Neural crest cell (in vitro differentiated cells): ENCODE results near the gene ABCA2. TPM values are rescaled to one million over a fixed set of nuclear protein-coding genes. Genes with fewer than 3 reads are reported as not detected.
"Not testable (repeated sequence)": the region's sequence is repeated elsewhere in the genome, so short reads cannot be mapped to it uniquely, and the experiment has no call there.

Experiments
- DNase-seq: peaks from one replicate; pipeline ENCODE4 v3.0.0; 2021; ENCODE audit warnings: low read depth, mixed read lengths, low spot score
- H3K27ac Mint-ChIP-seq: one replicate; pipeline ENCODE4 v1.8.0; 2021; ENCODE audit warnings: mild to moderate bottlenecking, mixed read lengths; ENCODE audit not compliant: unreplicated experiment
- H3K27me3 Mint-ChIP-seq: 2 replicates; pipeline ENCODE4 v1.8.0; 2021; ENCODE audit warnings: low read depth, mild to moderate bottlenecking, mixed read lengths
- H3K36me3 Mint-ChIP-seq: 2 replicates; pipeline ENCODE4 v1.8.0; 2021; ENCODE audit warnings: low read depth, mild to moderate bottlenecking, mixed read lengths
- H3K4me1 Mint-ChIP-seq: 2 replicates; pipeline ENCODE4 v1.8.0; 2021; ENCODE audit warnings: mixed read lengths
- H3K4me3 Mint-ChIP-seq: one replicate; pipeline ENCODE4 v1.8.0; 2021; ENCODE audit warnings: mild to moderate bottlenecking, mixed read lengths
- H3K9me3 Mint-ChIP-seq: 2 replicates; pipeline ENCODE4 v1.8.0; 2021; ENCODE audit warnings: mixed read lengths
- CTCF ChIP-seq: fragments of 200-600 bp; sonication (generic); conservative IDR thresholded peaks from 2 replicates; pipeline ENCODE4 v1.5.0; 2021; ENCODE audit warnings: antibody characterized with exemption, mild to moderate bottlenecking
- total RNA-seq: library from RNA; stranded (reverse); gene quantifications from 2 replicates; pipeline ENCODE4 v1.2.1, GENCODE V29; 2021

Gene ABCA2
- total RNA-seq, 1 donor from 2014 or later: 37.1 TPM

GRCh38 chr9:137035507-137035834 lies 7.4 kb upstream of the ABCA2 start:
- no peaks in the 10 kb centered on the region for H3K27me3 Mint-ChIP-seq

GRCh38 chr9:137034709-137035506 lies 6.9 kb upstream of the ABCA2 start:
- Mint-ChIP-seq H3K36me3 (no peaks in the 10 kb centered on the region), H3K4me1 (no peaks in the 10 kb centered on the region), H3K27ac (no peak overlapping the region), H3K27me3 (no peaks in the 10 kb centered on the region), H3K9me3 (no peaks in the 10 kb centered on the region), H3K4me3 (no peak overlapping the region)
- peak; percentile 84 for TF ChIP-seq CTCF
- DNase-seq: peak; percentile 84

More at GRCh38 chr9:137035507-137035834, 7.4 kb upstream of the ABCA2 start:
- DNase-seq: no peak
- peak; percentile 21 for TF ChIP-seq CTCF
- no peaks in the 10 kb centered on the region for H3K4me1 Mint-ChIP-seq
- H3K4me3 Mint-ChIP-seq: no peak overlapping the region
- H3K27ac Mint-ChIP-seq: no peak overlapping the region
- no peaks in the 10 kb centered on the region for H3K36me3 Mint-ChIP-seq
- no peaks in the 10 kb centered on the region for H3K9me3 Mint-ChIP-seq

- no peak for DNase-seq
- H3K27ac Mint-ChIP-seq: no peak overlapping the region
Observed at GRCh38 chr9:137034039-137034708, 6.1 kb upstream of the ABCA2 start.

GRCh38 chr9:137033481-137033880 lies 5.4 kb upstream of the ABCA2 start:
- H3K4me3 Mint-ChIP-seq, H3K4me1 Mint-ChIP-seq, DNase-seq, H3K36me3 Mint-ChIP-seq, H3K27me3 Mint-ChIP-seq, H3K9me3 Mint-ChIP-seq, H3K27ac Mint-ChIP-seq: not testable (repeated sequence)

More at GRCh38 chr9:137034039-137034708, 6.1 kb upstream of the ABCA2 start:
- Mint-ChIP-seq H3K4me1 (peaks cover 4% of the 10 kb centered on the region), H3K36me3 (no peaks in the 10 kb centered on the region), H3K9me3 (no peaks in the 10 kb centered on the region), H3K27me3 (no peaks in the 10 kb centered on the region), H3K4me3 (no peak overlapping the region)
- no peak for TF ChIP-seq CTCF

- no peak for DNase-seq
- Mint-ChIP-seq H3K4me1 (peaks cover 4% of the 10 kb centered on the region), H3K9me3 (no peaks in the 10 kb centered on the region), H3K27me3 (no peaks in the 10 kb centered on the region), H3K4me3 (no peak overlapping the region), H3K27ac (no peak overlapping the region), H3K36me3 (no peaks in the 10 kb centered on the region)
- no peak for TF ChIP-seq CTCF
Observed at GRCh38 chr9:137032858-137033257, 4.8 kb upstream of the ABCA2 start.
